ENCODE results near the gene USP6NL. TPM values are rescaled to one million over a fixed set of nuclear protein-coding genes. Genes with fewer than 3 reads are reported as not detected.

USP6NL gene
- total RNA-seq, 1 experiment from 2014 or later, result 22.1 TPM

- no peak for TF ChIP-seq EZH2 (IDR thresholded peaks at IDR 0.05; ENCODE audit: low read depth)
- TF ChIP-seq, protein P1, sequence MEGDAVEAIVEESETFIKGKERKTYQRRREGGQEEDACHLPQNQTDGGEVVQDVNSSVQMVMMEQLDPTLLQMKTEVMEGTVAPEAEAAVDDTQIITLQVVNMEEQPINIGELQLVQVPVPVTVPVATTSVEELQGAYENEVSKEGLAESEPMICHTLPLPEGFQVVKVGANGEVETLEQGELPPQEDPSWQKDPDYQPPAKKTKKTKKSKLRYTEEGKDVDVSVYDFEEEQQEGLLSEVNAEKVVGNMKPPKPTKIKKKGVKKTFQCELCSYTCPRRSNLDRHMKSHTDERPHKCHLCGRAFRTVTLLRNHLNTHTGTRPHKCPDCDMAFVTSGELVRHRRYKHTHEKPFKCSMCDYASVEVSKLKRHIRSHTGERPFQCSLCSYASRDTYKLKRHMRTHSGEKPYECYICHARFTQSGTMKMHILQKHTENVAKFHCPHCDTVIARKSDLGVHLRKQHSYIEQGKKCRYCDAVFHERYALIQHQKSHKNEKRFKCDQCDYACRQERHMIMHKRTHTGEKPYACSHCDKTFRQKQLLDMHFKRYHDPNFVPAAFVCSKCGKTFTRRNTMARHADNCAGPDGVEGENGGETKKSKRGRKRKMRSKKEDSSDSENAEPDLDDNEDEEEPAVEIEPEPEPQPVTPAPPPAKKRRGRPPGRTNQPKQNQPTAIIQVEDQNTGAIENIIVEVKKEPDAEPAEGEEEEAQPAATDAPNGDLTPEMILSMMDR (conservative IDR thresholded peaks at IDR 0.05), result no peak
- no peaks in the 10 kb centered on the region for H3K36me3 ChIP-seq (ENCODE audit: low read depth)
- H2AFZ ChIP-seq, result no peak overlapping the region
- H3K4me3 ChIP-seq, result no peak overlapping the region
- H3K9me3 ChIP-seq (ENCODE audit: insufficient read depth, low read depth), result no peaks in the 10 kb centered on the region
- DNase-seq, result no peak
- H4K20me1 ChIP-seq (ENCODE audit: insufficient read depth), result no peaks in the 10 kb centered on the region
- BruUV-seq (replicated peaks), result no TSS peak
- intact Hi-C loops (cut with micrococcal nuclease; ENCODE audit: unreplicated experiment), result no loop called here
- H3K27me3 ChIP-seq (ENCODE audit: insufficient read depth, low read depth), result no peaks in the 10 kb centered on the region
- H3F3A ChIP-seq (ENCODE audit: insufficient read depth, low read depth), result no peaks in the 10 kb centered on the region
- ChIA-PET POLR2A (ENCODE audit: unreplicated experiment) (no interaction called here), CTCF (interaction anchor here (0.5 kb wide), 1 partner anchor 297 kb away, joined by 7 read pairs; no protein-coding TSS in a partner anchor)
- H3K4me2 ChIP-seq, result no peak overlapping the region
- no peaks in the 10 kb centered on the region for H3K9me2 ChIP-seq (ENCODE audit: insufficient read depth)
- no peak overlapping the region for H3K27ac ChIP-seq
- H3K79me2 ChIP-seq (ENCODE audit: low read depth), result no peaks in the 10 kb centered on the region
- H3K4me1 ChIP-seq (replicated peaks; ENCODE audit: insufficient read depth), result no peaks in the 10 kb centered on the region
Observed at GRCh38 chr10:11462071-11462470, 149.4 kb downstream of the USP6NL start.

DNA sequence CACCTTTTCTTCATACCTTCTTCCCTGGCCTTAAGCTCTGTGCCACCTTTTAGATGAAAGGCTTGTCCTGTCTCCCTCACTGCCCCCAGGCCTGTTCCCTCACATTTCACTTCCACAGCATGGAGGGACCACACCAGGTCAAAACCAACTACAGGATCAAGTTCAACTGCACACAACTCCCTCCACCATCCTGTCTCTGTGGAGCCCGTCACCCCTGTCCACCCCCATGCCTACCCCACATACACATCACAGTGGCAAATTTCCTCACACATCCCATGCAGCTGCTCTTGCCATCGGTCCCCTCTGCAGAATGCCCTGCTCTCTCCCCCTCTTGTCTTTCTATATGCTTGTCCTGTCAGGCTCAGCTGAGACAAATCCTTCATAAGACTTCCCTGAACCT, 154.1 kb downstream of the USP6NL start:
- Histone ChIP-seq H3K27me3 (ENCODE audit: insufficient read depth, low read depth) (no peaks in the 10 kb centered on the region), H3K79me2 (ENCODE audit: low read depth) (no peaks in the 10 kb centered on the region), H3K9me3 (ENCODE audit: insufficient read depth, low read depth) (no peaks in the 10 kb centered on the region), H3F3A (ENCODE audit: insufficient read depth, low read depth) (no peaks in the 10 kb centered on the region), H3K36me3 (ENCODE audit: low read depth) (no peaks in the 10 kb centered on the region), H3K9me2 (ENCODE audit: insufficient read depth) (no peaks in the 10 kb centered on the region), H3K27ac (no peak overlapping the region), H4K20me1 (ENCODE audit: insufficient read depth) (no peaks in the 10 kb centered on the region), H3K4me3 (no peak overlapping the region), H3K4me1 (replicated peaks; ENCODE audit: insufficient read depth) (no peaks in the 10 kb centered on the region), H2AFZ (no peak overlapping the region), H3K4me2 (no peak overlapping the region)
- ChIA-PET CTCF (no interaction called here), POLR2A (ENCODE audit: unreplicated experiment) (no interaction called here)
- no peak for TF ChIP-seq EZH2 (IDR thresholded peaks at IDR 0.05; ENCODE audit: low read depth)
- TF ChIP-seq, protein P1 (conservative IDR thresholded peaks at IDR 0.05), result no peak
- intact Hi-C loops (cut with micrococcal nuclease; ENCODE audit: unreplicated experiment), result no loop called here
- BruUV-seq (replicated peaks), result no TSS peak
- DNase-seq, result no peak

- H3K9me2 ChIP-seq (ENCODE audit: insufficient read depth), result no peaks in the 10 kb centered on the region
- intact Hi-C loops (cut with micrococcal nuclease; ENCODE audit: unreplicated experiment), result no loop called here
Observed at GRCh38 chr10:11454958-11455566, 156.4 kb downstream of the USP6NL start.

More at GRCh38 chr10:11454958-11455566, 156.4 kb downstream of the USP6NL start:
- no peaks in the 10 kb centered on the region for H3F3A ChIP-seq (ENCODE audit: insufficient read depth, low read depth)
- H3K4me3 ChIP-seq, result no peak overlapping the region
- no peaks in the 10 kb centered on the region for H3K4me1 ChIP-seq (replicated peaks; ENCODE audit: insufficient read depth)
- H2AFZ ChIP-seq, result no peak overlapping the region
- no peak for TF ChIP-seq EZH2 (IDR thresholded peaks at IDR 0.05; ENCODE audit: low read depth)
- TF ChIP-seq, protein P1 (conservative IDR thresholded peaks at IDR 0.05), result no peak
- no peak overlapping the region for H3K27ac ChIP-seq
- no peaks in the 10 kb centered on the region for H3K27me3 ChIP-seq (ENCODE audit: insufficient read depth, low read depth)
- no peaks in the 10 kb centered on the region for H4K20me1 ChIP-seq (ENCODE audit: insufficient read depth)
- POLR2A ChIA-PET (ENCODE audit: unreplicated experiment), result no interaction called here
- H3K36me3 ChIP-seq (ENCODE audit: low read depth), result no peaks in the 10 kb centered on the region
- CTCF ChIA-PET, result no interaction called here
- no peaks in the 10 kb centered on the region for H3K79me2 ChIP-seq (ENCODE audit: low read depth)
- no peak for DNase-seq
- H3K4me2 ChIP-seq, result no peak overlapping the region
- H3K9me3 ChIP-seq (ENCODE audit: insufficient read depth, low read depth), result no peaks in the 10 kb centered on the region
- no TSS peak for BruUV-seq (replicated peaks)
